Head of caudate nucleus (tissue), 42 donors: ENCODE results near the gene SCNN1A.

Source experiments
- DNase-seq, 42 donors: peaks; one replicate each; pipeline versions ENCODE4 v3.0.0 to v3.0.0-alpha.2; 2020 to 2021; ENCODE audit warnings: mixed read lengths in 7 of 42
- intact Hi-C: fragments of 100-400 bp; cut with DNase I; formaldehyde crosslinking; loops from one replicate; pipeline ENCODE4 v1.15.0; 2022

The SCNN1A gene

DNA sequence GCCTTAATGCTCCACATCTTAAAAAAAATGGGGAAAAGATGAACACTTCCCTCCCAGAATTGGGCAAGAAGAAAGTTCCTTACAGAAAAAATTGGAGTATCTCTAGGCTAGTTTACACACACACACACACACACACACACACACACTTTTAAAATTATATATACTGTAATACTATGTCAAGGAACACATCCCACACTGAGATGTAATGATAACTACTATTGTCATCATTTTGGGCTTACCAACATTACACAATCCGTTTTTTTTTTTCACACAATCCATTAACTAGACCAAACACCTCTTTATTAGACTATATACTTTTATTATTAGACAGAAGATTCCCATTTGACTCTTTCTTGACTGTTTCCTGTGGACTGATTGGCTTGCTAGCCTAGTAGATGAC lies 11.1 kb upstream of the SCNN1A start:
- no peak for DNase-seq
- intact Hi-C loops: no loop called here

DNA sequence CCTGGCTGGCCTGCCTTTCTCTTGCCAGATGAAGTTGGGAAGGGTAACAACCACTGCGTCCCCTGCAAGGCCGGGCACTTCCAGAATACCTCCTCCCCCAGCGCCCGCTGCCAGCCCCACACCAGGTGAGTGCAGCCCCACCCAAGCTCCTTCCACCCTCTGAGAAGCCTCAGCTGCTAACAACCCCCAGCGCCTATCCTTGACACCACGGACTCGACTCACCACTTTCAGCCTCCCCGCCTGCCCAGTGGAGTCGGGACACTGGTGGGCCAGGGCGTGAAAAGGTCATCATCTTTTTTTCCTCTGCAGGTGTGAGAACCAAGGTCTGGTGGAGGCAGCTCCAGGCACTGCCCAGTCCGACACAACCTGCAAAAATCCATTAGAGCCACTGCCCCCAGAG lies 10.7 kb upstream of the SCNN1A start:
- DNase-seq: no peak
- intact Hi-C loops: no loop called here

DNA sequence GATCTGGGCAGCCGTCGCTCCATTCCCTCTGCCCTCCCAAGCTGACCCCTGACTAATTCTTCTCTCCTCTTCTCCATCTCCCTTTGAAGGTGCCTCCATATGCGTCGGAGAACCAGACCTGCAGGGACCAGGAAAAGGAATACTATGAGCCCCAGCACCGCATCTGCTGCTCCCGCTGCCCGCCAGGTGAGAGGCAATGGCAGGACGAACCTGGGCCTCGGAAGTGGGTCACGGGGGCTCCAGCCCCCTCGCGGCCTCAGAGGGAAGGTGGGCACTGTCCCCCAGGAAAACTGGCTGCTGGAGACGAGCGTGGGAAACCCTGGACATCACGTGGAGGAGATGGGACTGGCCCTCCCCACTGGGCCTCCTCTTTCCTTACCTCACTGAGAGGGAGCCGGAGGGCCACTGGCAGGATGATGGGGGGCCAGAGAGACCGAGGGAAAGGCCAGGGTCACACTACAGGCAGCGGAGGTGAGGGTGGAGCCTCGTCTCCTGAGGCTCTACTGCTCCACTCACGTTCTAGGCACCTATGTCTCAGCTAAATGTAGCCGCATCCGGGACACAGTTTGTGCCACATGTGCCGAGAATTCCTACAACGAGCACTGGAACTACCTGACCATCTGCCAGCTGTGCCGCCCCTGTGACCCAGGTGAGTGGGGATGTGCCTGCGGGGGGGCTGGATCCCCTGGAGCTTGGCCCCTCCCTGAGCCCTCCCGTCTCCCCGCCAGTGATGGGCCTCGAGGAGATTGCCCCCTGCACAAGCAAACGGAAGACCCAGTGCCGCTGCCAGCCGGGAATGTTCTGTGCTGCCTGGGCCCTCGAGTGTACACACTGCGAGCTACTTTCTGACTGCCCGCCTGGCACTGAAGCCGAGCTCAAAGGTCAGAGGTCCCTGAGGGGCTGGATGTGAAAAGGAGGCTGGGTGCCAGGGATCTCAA lies 9.4 kb upstream of the SCNN1A start:
- intact Hi-C loops: no loop called here
- no peak for DNase-seq

DNA sequence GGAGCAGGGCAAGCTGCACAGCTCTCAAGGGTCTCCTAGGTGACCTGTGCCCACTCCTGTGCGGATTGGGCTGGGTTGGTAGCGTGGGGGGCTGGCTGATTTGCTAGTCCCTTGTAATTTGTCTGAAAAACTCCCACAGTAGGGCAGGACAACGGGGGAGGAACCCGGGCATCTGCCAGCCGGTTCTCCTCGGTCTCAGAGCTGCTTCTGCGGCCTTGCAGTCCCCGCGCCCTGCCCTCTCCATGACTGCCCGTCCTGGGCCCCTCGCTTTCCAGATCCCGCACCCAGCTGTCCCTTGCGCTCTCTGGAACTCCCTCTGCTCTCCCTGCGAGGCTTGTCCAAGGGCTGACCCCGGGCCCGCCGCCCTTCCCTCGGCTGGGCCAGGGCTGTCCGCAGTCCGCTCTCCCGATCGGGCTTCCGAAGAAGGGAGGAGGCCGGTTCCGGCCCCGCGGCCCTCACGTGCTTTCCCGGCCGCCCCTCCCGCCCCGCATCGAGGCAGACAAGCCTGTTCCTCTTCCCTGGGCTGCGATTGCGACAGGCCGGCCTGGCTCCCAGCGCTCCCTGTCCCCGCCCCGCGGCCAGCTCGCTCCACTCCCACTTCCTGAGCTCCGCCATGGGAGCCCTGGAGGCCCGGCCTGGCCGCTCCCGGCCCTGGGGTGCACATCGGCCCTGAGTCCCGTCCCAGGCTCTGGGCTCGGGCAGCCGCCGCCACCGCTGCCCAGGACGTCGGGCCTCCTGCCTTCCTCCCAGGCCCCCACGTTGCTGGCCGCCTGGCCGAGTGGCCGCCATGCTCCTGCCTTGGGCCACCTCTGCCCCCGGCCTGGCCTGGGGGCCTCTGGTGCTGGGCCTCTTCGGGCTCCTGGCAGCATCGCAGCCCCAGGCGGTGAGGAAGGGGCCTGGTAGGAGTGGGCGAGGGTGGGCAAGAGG lies 8.5 kb upstream of the SCNN1A start, which contains the start of gene LTBR:
Gene LTBR (plus strand): TSS at position 591 of the 927 bp plus-strand sequence. CDS start 197 bp downstream, at position 788.
- intact Hi-C loops: no loop called here
- peak; percentile 56 to 92 (median 81) for DNase-seq

DNA sequence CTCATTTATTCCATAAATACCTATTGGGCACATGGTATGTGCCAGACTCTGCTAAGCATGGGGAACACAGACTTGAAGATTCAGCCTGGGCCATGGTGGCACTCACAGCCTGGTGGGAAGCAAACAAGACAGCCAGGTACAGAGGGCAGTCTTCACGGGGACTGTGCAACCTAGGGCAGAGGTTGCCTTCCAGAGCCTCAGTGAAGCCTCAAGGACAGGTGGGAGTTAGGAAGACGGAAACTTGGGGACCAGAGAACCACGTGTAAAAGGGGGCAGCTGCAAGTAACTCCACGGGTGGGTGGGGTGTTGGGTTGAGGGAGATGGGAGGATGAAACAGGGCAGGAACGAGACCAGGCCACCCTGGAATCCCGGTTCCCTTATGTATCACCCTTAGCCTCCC lies 7.6 kb upstream of the SCNN1A start:
- intact Hi-C loops: no loop called here
- DNase-seq: no peak

DNA sequence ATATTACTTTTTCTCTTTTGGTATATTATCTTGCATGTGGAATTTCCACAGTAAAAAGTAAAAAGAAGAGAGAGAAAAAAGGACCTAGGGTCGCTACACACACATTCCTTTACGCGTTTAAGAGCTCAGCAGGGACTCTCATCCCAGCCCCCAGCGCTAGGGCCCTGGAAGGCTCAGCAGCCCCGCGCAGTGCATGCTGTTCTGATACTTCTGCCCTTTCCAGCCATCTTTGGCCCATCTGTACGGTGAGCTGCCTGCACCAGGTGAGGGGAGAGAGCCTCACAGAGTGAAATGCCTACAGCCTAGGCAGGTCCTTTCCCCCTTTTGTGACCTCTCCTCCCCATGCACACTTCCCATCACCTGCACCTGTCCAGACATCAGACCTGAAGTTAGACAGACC lies 7.0 kb upstream of the SCNN1A start:
- intact Hi-C loops: no loop called here
- DNase-seq: no peak

DNA sequence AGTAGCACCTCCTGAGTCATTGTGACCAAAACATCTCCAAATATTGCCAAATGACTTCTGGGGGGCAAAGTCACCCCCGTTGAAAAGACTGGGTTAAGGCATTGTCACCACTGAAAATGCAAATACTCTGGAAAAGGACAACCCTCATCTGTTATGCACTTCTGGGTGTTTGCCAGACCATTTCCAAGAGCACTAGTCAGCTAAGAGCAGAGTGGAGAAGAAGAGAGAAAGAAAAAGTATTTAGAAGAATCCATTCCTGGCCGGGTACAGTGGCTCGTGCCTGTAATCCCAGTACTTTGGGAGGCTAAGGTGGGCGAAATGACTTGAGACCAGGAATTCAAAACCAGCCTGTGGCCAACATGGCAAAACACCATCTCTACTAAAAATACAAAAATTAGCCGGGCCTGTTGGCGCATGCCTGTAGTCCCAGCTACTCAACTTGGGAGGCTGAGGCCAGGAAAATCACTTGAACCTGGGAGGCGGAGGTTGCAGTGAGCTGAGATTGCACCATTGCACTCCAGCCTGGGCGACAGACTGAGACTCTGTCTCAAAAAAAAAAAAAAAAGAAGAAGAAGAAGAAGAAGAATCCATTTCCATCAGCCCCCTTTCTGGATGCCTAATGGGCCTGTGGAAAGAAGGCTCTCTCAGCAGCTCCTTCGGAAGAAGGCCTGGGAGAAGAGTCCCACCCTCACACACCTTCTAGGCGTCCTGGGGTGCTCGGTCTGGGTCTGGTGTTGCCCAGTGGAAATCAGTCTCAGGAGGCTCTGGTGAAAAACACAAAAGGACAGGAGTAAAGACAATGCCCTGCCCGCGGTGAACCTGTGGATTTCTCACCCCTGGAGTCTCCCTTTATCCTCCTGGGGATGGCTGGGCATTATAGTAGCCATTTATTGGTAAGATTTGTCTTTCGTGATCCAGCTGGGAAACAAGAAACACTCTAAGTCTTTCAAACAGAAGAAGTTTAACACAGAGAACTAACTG lies 5.1 kb upstream of the SCNN1A start:
- intact Hi-C loops: no loop called here
- DNase-seq: no peak

DNA sequence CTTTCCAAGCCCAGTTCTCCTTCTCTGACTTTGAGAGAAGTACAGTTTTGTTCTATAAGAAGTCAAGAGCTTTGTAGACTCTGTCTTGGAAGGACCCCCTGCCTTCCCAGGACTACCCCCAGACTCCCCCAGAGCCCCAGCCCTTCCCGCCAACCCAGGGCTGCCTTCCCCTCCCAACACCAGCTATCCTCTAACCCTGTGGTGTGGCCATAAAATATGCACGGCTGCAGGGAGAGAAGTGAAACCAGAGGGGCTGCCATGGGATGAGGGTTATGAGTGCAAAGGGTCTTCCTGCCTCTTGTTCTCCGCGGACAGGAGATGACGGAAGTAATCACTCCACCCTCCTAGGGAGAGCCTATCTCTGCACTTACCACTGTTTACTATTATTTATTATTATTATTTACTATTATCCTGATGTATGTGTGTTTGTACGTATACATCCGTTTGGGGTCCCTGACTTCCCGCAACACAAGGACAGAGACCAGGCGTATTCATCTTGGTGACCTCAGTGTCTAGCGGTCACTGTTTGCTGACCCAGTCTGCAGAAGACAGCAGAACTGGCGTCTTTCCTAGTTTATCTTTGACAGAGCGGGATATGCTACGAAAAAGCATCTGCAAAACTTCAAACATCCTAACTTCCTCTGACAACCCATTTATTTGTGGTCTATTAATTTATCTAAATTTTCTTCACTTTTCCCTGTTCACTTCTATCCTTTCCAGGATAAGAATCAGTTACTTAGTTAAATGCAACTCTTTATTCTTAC lies 3.5 kb upstream of the SCNN1A start:
- peak in 5 of 42 donors; percentile 22 to 45 (median 43) for DNase-seq
- intact Hi-C loops: no loop called here

DNA sequence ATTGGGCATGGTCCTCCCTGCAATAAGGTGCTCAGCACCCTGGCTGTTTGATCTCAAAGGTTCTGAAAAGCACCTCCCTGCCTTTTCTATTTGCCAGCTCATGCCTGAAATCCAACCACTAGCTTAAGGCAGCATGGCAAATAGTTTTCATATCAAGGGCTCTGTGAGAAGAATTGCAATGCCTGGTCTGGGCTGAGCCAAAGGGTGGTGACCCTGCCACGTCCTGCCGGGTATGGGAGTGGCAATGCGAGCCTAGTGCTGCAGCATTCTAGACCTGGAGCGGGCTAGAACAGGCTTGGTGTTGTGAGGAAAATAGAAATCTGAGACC lies 2.3 kb upstream of the SCNN1A start:
- no peak for DNase-seq

DNA sequence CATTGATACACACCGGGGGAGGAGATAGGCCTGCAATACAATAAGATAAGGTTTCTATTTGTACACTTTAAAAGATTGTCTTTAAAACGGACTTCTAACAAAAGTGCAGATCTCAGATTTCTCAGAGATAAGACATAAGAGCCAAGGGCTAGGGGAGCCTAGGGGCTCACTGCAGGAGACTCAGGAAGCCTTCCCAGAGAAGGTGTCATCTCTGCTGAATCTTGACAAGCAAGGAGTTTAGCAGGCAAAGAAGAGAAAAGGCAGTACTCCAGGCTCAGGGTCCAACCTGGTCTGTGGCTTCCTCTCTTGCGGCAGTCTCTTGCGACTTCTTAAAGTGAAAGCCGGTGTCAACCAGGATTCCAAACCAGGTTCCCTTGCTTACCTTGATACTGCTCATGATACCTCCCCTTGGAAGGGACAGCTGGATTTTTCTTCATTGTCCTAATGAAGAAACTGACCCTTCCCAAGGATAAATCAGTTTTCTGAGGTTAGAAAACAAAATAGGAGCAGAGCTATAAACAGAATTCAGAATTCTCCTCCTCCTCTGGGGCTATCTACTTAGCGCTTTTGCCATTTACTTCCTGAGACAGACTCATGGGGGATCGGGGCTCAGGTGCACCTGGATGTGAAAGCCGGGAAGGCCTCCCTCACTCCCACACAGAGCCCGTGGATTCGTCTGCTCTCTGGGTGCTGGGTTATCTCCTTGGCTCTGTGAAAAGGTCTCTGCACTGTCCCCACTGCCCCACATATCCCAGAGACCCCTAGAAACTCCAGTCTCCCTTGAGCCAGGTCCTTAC lies 1.7 kb upstream of the SCNN1A start:
- intact Hi-C loops: no loop called here

More for the DNA sequence above, 2.3 kb upstream of the SCNN1A start:
- intact Hi-C loops: no loop called here

DNA sequence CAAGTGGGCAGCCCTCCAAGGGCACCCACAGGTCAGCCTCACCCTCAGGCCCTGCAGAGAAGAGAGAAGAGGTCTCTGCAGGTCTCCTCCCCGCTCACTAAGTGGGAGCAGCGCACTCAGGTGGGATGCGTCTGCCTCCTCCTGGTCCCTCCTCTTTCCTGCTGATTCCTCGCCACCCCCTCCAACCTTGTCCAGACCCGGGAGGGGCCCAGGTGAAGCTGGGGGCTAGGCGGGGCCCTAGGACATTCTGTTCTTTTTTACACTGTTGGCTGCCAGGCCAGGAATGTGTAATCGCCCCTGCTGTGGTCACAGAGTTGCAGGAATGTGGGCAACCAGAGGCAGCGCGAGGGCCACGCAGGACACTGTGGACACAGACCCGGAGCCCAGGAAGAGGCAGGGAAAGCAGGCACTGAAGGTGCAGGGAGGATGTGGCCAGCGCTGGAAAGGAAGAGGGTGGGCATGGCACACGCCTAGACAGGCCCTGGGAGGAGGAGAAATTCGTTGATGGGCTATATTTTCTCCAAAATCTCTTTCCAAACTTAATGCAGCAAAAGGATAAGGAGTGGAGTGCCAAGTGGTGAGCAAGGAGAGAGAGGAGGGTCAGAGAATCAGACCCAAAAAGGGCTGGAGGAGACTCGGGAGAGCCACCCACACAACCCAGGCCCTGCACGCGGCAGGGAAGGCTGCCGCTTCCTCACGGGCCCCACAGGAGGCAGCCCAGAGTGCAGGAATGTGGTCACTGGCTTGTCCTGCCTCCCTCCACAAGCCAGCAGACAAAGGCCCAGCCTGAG lies 911 bp upstream of the SCNN1A start:
- peak in 1 of 42 donors; percentile 35 for DNase-seq
- intact Hi-C loops: no loop called here

More for the DNA sequence above, 1.7 kb upstream of the SCNN1A start:
- peak in 1 of 42 donors; percentile 13 for DNase-seq

DNA sequence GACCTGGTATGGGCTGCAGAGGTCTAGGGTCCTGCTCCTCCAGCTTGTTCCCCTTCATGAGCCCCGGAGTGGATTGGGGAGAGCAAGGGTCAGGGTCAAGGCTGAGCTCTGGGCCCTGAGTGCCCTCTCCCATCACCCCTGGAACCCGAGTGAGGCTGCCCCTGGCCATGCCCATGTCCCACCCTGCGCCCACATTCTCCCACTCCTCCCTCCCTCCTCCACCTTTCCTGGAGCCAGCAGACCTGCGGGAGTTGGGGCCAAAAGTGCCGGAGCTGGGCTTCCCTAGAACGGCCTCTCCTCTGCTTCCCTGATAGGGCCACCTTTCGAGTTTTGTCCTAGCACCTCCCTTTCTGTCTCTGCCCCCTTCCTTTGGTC lies 590 bp downstream of the SCNN1A start:
- intact Hi-C loops: no loop called here
- DNase-seq: no peak

DNA sequence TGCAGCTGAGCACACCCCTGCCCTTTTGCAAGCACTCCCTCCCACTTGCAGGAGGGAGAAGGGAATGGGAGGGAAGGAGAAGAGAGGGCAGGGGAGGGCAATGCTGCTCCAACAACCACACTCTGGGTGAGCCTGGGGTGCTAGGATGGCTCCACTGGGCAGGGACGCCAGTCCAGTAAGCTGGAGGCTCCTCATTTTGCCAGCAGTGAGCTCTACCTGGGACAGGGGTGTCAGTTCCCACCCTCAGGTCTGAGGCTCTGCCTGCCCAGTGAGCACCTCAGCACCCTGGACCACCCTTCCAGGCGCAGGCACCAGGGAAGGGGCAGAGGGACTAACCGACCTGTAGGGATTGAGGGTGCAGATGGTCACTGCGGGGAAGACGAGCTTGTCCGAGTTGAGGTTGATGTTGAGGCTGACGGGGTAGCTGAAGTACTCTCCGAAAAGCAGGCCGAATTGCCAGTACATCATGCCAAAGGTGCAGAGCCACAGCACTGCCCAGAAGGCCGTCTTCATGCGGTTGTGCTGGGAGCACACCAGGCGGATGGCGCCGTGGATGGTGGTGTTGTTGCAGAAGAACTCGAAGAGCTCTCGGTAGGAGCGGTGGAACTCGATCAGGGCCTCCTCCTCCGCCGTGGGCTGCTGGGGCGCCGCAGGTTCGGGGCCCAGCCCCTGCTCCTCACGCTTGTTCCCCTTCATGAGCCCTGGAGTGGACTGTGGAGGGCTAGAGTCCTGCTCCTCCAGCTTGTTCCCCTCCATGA lies 1.2 kb downstream of the SCNN1A start:
- intact Hi-C loops: no loop called here
- DNase-seq: no peak

DNA sequence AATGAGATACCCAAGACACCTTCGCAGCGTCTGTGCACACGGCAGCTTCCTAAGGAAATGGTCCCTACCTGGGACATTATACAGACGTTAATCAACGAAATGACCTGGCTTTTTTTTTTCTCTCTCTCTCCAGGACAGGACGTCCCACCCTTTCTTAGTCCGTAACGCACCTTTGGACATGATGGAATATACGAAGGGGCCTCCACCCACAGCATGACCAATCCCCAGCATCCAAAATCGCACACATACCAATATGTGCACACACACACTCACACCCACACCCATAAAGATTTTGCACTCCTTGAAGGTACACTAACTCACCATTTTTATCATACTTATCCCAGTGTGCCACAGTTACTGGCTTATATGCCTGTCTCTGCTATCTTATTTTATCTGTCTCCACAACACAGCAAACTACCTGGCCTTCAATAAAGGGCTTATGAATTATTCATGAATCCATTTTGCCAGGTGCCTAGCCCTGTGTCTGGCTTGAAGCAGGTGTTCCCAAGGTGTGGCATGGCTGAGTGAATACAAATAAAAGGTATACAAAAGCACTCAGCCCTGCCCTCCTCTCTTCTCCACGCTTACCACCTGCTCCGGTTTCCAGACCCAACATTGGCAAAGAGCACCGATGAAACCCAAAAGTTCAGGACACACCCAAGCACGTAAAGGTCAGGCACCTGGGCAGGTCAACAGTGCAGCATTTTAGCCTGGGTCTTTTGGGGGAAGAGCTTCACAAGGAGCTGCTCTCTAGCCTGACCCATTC lies 2.2 kb downstream of the SCNN1A start:
- intact Hi-C loops: no loop called here

DNA sequence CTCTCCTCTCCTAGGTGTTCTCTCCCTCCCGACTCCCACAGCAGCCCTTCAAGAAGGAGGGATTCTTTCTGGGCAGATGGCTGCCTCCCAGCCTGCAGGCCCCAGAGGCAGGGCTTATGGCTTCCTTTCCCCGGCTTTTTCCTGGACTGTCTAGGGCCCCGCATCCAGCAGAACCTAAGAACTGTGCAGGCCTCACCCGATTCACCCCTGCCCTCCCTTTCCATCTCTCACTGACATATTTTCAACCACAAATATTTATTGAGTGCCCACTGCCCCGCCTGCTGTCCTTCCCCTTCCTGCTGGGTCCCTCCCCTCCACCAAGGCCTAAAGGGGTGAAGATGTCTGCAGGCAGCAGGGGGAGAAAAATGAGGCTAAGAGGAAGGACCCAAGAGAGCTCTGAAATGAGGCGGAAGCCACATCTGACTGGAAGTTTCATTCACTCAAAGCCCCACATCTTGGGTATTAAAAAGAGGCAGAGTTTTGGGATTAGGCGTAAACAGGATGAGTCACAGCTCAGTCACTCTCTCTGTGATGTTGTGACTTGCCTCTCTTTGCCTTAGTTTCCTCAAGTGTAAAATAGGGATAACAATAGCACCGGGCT lies 2.9 kb downstream of the SCNN1A start:
- intact Hi-C loops: no loop called here
- DNase-seq: no peak

More for the DNA sequence above, 2.2 kb downstream of the SCNN1A start:
- DNase-seq: no peak
